ENCODE results near the gene AGPAT3. TPM values are rescaled to one million over a fixed set of nuclear protein-coding genes. Genes with fewer than 3 reads are reported as not detected.

The AGPAT3 gene, protein sequence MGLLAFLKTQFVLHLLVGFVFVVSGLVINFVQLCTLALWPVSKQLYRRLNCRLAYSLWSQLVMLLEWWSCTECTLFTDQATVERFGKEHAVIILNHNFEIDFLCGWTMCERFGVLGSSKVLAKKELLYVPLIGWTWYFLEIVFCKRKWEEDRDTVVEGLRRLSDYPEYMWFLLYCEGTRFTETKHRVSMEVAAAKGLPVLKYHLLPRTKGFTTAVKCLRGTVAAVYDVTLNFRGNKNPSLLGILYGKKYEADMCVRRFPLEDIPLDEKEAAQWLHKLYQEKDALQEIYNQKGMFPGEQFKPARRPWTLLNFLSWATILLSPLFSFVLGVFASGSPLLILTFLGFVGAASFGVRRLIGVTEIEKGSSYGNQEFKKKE
- total RNA-seq (2022; extraction: Qiagen RNA extraction; ENCODE audit: low read depth), result 18.9 to 26.0 TPM (median 23.2 TPM) in 5 replicates

DNA sequence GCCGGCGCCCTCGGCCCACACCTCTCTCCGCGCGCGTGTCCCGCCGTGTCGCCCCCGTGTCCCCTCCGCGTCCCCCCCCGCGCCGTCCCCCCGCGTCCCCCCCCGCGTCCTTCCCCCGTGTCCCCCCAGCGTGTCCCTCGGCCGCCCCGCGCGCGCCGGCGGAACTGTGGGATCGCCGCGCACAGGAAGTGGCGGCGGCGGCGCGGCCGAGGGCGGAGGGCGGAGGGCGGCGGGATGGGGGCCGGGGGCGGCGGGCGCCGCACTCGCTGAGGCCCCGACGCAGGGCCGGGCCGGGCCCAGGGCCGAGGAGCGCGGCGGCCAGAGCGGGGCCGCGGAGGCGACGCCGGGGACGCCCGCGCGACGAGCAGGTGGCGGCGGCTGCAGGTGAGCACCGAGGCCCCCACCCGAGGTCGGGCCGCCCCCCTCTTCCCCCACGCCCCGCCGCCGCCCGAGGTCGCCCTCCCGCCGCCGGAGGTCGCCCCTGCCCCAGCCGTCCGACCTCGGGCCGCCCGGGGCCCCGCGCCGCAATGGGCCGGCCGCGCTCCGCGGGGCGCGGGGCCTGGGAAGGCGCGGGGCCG, at the start of gene AGPAT3:
Gene AGPAT3 (plus strand): TSS at position 262 of the 578 bp plus-strand sequence. CDS start 94,459 bp downstream, outside the sequence.

DNA sequence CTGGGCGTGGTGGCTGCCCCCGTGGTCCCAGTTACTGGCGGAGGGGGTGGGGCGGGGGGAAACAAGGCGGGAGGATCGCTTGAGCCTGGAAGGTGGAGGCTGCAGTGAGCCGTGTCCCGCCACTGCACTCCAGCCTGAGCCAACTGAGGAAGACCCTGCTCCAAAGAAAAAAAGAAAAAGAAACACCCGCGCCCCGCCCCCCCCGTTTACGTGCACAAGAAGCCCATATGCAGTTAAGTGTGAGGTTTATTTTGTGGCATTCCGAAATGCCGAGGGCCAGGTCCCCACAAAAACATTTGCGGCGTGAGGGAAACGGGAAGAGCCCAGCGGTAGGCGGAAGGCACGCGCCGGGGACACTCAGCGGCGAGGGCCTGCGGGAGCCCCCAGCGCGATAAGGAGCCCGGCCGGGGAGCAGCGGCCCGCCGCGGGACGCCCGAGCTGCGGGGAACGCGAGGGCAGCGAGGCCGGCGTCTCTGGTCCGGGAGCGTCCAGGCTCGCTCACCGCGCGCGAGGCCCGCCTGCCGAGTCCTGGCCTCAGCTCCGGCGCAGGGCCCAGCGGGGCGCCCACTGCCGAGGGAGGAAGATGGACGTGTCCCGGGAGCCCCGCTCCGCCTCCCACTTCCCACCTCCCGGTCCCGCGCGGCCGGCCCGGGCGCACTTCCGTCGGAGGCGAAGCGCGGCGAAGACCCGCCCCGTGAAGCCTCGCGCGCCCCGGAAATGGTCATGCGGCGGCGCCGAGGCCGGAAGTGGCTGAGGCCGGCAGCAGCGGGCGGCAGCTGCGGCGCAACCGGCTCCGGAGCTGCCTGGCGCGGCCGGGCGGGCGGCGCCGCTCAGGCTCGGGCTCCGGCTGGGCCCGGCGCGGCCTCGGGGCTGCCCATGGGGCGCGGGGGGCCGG, 146.8 kb downstream of the AGPAT3 start, which contains the start of gene TRAPPC10:
Gene TRAPPC10 (plus strand): TSS at position 731 of the 895 bp plus-strand sequence. CDS start 185 bp downstream, outside the sequence.

Other genes with a start within 250 kb of the AGPAT3 start
- gene HSF2BP, start 205.7 kb upstream of the AGPAT3 start, total RNA-seq (2022; extraction: Qiagen RNA extraction; ENCODE audit: low read depth), result 1.2 to 2.0 TPM (median 1.6 TPM) in 5 replicates
- gene RRP1B, start 205.7 kb upstream of the AGPAT3 start, total RNA-seq (2022; extraction: Qiagen RNA extraction; ENCODE audit: low read depth), result 34.7 to 40.7 TPM (median 38.2 TPM) in 5 replicates
- 231 to 311 TPM (median 266 TPM) in 5 replicates for gene PDXK, start 146.1 kb upstream of the AGPAT3 start, total RNA-seq (2022; extraction: Qiagen RNA extraction; ENCODE audit: low read depth)
- 77.7 to 94.7 TPM (median 86.5 TPM) in 5 replicates for gene CSTB, start 88.9 kb upstream of the AGPAT3 start, total RNA-seq (2022; extraction: Qiagen RNA extraction; ENCODE audit: low read depth)
- 35.3 to 43.3 TPM (median 36.9 TPM) in 5 replicates for gene RRP1, start 75.6 kb upstream of the AGPAT3 start, total RNA-seq (2022; extraction: Qiagen RNA extraction; ENCODE audit: low read depth)
- gene TRAPPC10, start 147.1 kb downstream of the AGPAT3 start, total RNA-seq (2022; extraction: Qiagen RNA extraction; ENCODE audit: low read depth), result 14.6 to 17.3 TPM (median 16.6 TPM) in 5 replicates
- 1.2 to 5.3 TPM (median 2.8 TPM) in 5 replicates for gene PWP2, start 242.2 kb downstream of the AGPAT3 start, total RNA-seq (2022; extraction: Qiagen RNA extraction; ENCODE audit: low read depth)

Data from A549 treated with DMSO at 1 μM for 4 hours (cell line).